H1 (cell line): ENCODE data around the gene AP1G2. TPM values are rescaled to one million over a fixed set of nuclear protein-coding genes. Genes with fewer than 3 reads are reported as not detected.

Source experiments
- CTCF ChIA-PET: fragments of 300-600 bp; sonication (Branson Sonifier 250); formaldehyde crosslinking; loops from one replicate; lab custom pipeline; 2021; ENCODE audit not compliant: partially characterized antibody; lab: Charles Lee
- POLR2A ChIA-PET: fragments of 300-600 bp; sonication (Branson Sonifier 250); formaldehyde crosslinking; loops from one replicate; lab custom pipeline; 2021; ENCODE audit warnings: inconsistent platforms; ENCODE audit not compliant: partially characterized antibody; lab: Charles Lee
- DNase-seq, 2 experiments: peaks; one replicate each; pipeline versions ENCODE4 v3.0.0 to v3.0.0-alpha.2; 2010 to 2022; ENCODE audit warnings: low spot score in 2 of 2, low read depth in 1 of 2, mixed read lengths in 1 of 2
- FAIRE-seq: peaks from 2 replicates; lab custom pipeline; 2011; peaks lifted over from hg19 to GRCh38; lab: Jason Lieb, UNC
- H2AFZ ChIP-seq: 2 replicates; pipeline ENCODE4 v1.8.1; 2012; ENCODE audit warnings: low read length, inconsistent platforms
- H2AK5ac ChIP-seq: 2 replicates; pipeline ENCODE4 v1.6.1; 2013; ENCODE audit warnings: low read depth, low read length
- H2BK120ac ChIP-seq: replicated peaks from 2 replicates; pipeline ENCODE3; 2013; ENCODE audit warnings: low read depth, low read length, inconsistent platforms
- H2BK12ac ChIP-seq: 2 replicates; pipeline ENCODE4 v1.6.1; 2013; ENCODE audit warnings: low read depth, low read length
- H2BK15ac ChIP-seq: 2 replicates; pipeline ENCODE4 v1.6.1; 2013; ENCODE audit warnings: low read length
- H2BK20ac ChIP-seq: 2 replicates; pipeline ENCODE4 v1.6.1; 2013; ENCODE audit warnings: low read length
- H2BK5ac ChIP-seq: 2 replicates; pipeline ENCODE4 v1.6.1; 2013; ENCODE audit warnings: low read depth, low read length
- H3K14ac ChIP-seq: 2 replicates; pipeline ENCODE4 v1.6.1; 2013; ENCODE audit warnings: inconsistent platforms; ENCODE audit not compliant: insufficient read length
- H3K18ac ChIP-seq: 2 replicates; pipeline ENCODE4 v1.6.1; 2013; ENCODE audit warnings: low read length; ENCODE audit errors: extremely low read depth
- H3K23ac ChIP-seq: 2 replicates; pipeline ENCODE4 v1.6.1; 2013; ENCODE audit warnings: inconsistent platforms; ENCODE audit not compliant: insufficient read length
- H3K23me2 ChIP-seq: 2 replicates; pipeline ENCODE4 v1.6.1; 2013; ENCODE audit warnings: low read depth, low read length
- H3K27ac ChIP-seq: 2 replicates; pipeline ENCODE4 v1.6.1; 2011; ENCODE audit warnings: low read depth, low read length, inconsistent platforms
- H3K27me3 ChIP-seq, 4 experiments: replicated peaks in 1 of 4; 1 replicate in 1 of 4; 2 replicates in 3 of 4; pipeline versions ENCODE4 v1.6.1 to v1.8.1; 2011 to 2013; ENCODE audit warnings: low read length in 3 of 4, mild to moderate bottlenecking in 3 of 4, inconsistent platforms in 2 of 4, mixed read lengths in 2 of 4, moderate library complexity in 1 of 4; ENCODE audit not compliant: control insufficient read depth in 3 of 4, insufficient read depth in 3 of 4; ENCODE audit errors: extremely low read depth in 1 of 4
- H3K36me3 ChIP-seq, 4 experiments: 2 replicates each; pipeline versions ENCODE4 v1.6.1 to v1.8.1; 2011 to 2013; ENCODE audit warnings: mild to moderate bottlenecking in 4 of 4, low read length in 3 of 4, moderate library complexity in 2 of 4, control low read depth in 1 of 4, inconsistent platforms in 1 of 4; ENCODE audit not compliant: insufficient read depth in 4 of 4, control insufficient read depth in 2 of 4
- H3K4ac ChIP-seq: replicated peaks from 2 replicates; pipeline ENCODE3; 2013; ENCODE audit warnings: low read length, low read depth, mixed read lengths, inconsistent platforms; ENCODE audit not compliant: insufficient read length
- H3K4me1 ChIP-seq, 4 experiments: replicated peaks in 1 of 4; 1 replicate in 1 of 4; 2 replicates in 3 of 4; pipeline versions ENCODE4 v1.6.1 to v1.8.1; 2011 to 2013; ENCODE audit warnings: low read length in 3 of 4, inconsistent platforms in 2 of 4, mixed read lengths in 1 of 4; ENCODE audit not compliant: insufficient read depth in 4 of 4, control insufficient read depth in 3 of 4
- H3K4me2 ChIP-seq, 2 experiments: 2 replicates each; pipeline versions ENCODE4 v1.6.1 to v1.8.1; 2011 to 2013; ENCODE audit warnings: low read depth in 2 of 2, low read length in 2 of 2, control low read depth in 1 of 2, inconsistent platforms in 1 of 2, mild to moderate bottlenecking in 1 of 2; ENCODE audit not compliant: insufficient read depth in 1 of 2
- H3K4me3 ChIP-seq, 4 experiments: fragments of 200-600, 300-600 bp in 1 of 4; sonication (generic), shearing (Covaris generic), sonication (Bioruptor Twin) in 1 of 4; 2 replicates each; pipeline versions ENCODE4 v1.5.1 to v1.8.1; 2011 to 2016; ENCODE audit warnings: low read length in 4 of 4, low read depth in 3 of 4, control low read depth in 2 of 4, inconsistent platforms in 2 of 4, mild to moderate bottlenecking in 2 of 4, mixed read lengths in 1 of 4, moderate library complexity in 1 of 4; ENCODE audit not compliant: insufficient read depth in 2 of 4; ENCODE audit errors: extremely low read depth in 1 of 4
- H3K56ac ChIP-seq: replicated peaks from 2 replicates; pipeline ENCODE3; 2013; ENCODE audit warnings: low read depth, mild to moderate bottlenecking, mixed read lengths, low read length, inconsistent platforms; ENCODE audit not compliant: insufficient read length
- H3K79me1 ChIP-seq: 2 replicates; pipeline ENCODE4 v1.6.1; 2013; ENCODE audit warnings: low read depth, low read length, control low read depth
- H3K79me2 ChIP-seq, 2 experiments: 2 replicates each; pipeline versions ENCODE4 v1.6.1 to v1.8.1; 2012 to 2013; ENCODE audit warnings: low read length in 2 of 2, mild to moderate bottlenecking in 2 of 2, inconsistent platforms in 1 of 2; ENCODE audit not compliant: insufficient read depth in 2 of 2, control insufficient read depth in 1 of 2
- H3K9ac ChIP-seq, 4 experiments: replicated peaks in 1 of 4; 1 replicate in 1 of 4; 2 replicates in 3 of 4; pipeline versions ENCODE4 v1.6.1 to v1.8.1; 2011 to 2013; ENCODE audit warnings: low read depth in 3 of 4, low read length in 3 of 4, control low read depth in 2 of 4, mild to moderate bottlenecking in 2 of 4, moderate library complexity in 2 of 4, inconsistent platforms in 1 of 4; ENCODE audit errors: extremely low read depth in 1 of 4
- H3K9me3 ChIP-seq, 2 experiments: 2 replicates each; pipeline versions ENCODE4 v1.6.1 to v1.8.1; 2012 to 2013; ENCODE audit warnings: mild to moderate bottlenecking in 2 of 2, moderate library complexity in 2 of 2, control low read depth in 1 of 2, inconsistent platforms in 1 of 2, low read depth in 1 of 2, low read length in 1 of 2, mixed read lengths in 1 of 2; ENCODE audit not compliant: insufficient read depth in 2 of 2
- H4K20me1 ChIP-seq, 2 experiments: replicated peaks in 1 of 2; 2 replicates each; pipeline versions ENCODE3 to v1.8.1; 2011 to 2013; ENCODE audit warnings: inconsistent platforms in 2 of 2, low read length in 2 of 2, mild to moderate bottlenecking in 1 of 2; ENCODE audit not compliant: insufficient read depth in 2 of 2, control insufficient read depth in 1 of 2
- H4K5ac ChIP-seq: 2 replicates; pipeline ENCODE4 v1.6.1; 2013; ENCODE audit warnings: low read length, low read depth, mixed read lengths, inconsistent platforms; ENCODE audit not compliant: insufficient read length
- H4K8ac ChIP-seq: 2 replicates; pipeline ENCODE4 v1.8.0; 2013; ENCODE audit warnings: mild to moderate bottlenecking, moderate library complexity, low read length, inconsistent platforms; ENCODE audit not compliant: insufficient read depth; ENCODE audit errors: extremely low read depth
- H4K91ac ChIP-seq: replicated peaks from 2 replicates; pipeline ENCODE3; 2013; ENCODE audit warnings: low read length, mixed read lengths, inconsistent platforms; ENCODE audit not compliant: insufficient read length
- BCL11A ChIP-seq, 2 experiments: IDR thresholded peaks; one replicate each; pipeline ENCODE4 v1.6.1; 2011; ENCODE audit warnings: low read depth in 2 of 2, low read length in 2 of 2, mild to moderate bottlenecking in 2 of 2
- EP300 ChIP-seq, 2 experiments: IDR thresholded peaks; 1 replicate in 1 of 2; 2 replicates in 1 of 2; pipeline ENCODE4 v1.6.1; 2011 to 2012; ENCODE audit warnings: low read depth in 2 of 2, low read length in 2 of 2, mild to moderate bottlenecking in 2 of 2, borderline replicate concordance in 1 of 2, inconsistent platforms in 1 of 2, moderate library complexity in 1 of 2
- FOSL1 ChIP-seq: IDR thresholded peaks from 2 replicates; pipeline ENCODE4 v1.6.1; 2011; ENCODE audit warnings: mild to moderate bottlenecking, low read depth, low read length, moderate library complexity; ENCODE audit not compliant: insufficient read depth
- KDM4A ChIP-seq: IDR thresholded peaks from one replicate; pipeline ENCODE4 v1.7.1; 2012; ENCODE audit warnings: low read depth, mild to moderate bottlenecking, moderate library complexity, low read length, inconsistent platforms; ENCODE audit not compliant: severe bottlenecking
- SRF ChIP-seq: IDR thresholded peaks from 2 replicates; pipeline ENCODE4 v1.6.1; 2011; ENCODE audit warnings: mild to moderate bottlenecking, low read depth, low read length, moderate library complexity
- WGBS, 2 experiments: shearing (Covaris generic) in 1 of 2; methylation state at CpG; one replicate each; pipeline versions ENCODE4 v1.1.6 to v1.1.7; 2013 to 2015; ENCODE audit warnings: low lambda C conversion rate in 2 of 2, mixed read lengths in 2 of 2, inconsistent platforms in 1 of 2, low coverage in 1 of 2, missing lambda C conversion rate in 1 of 2; ENCODE audit not compliant: insufficient replicate concordance in 2 of 2, insufficient coverage in 1 of 2, insufficient read length in 1 of 2; ENCODE audit errors: extremely low coverage in 1 of 2, missing lambda C conversion rate in 1 of 2; 5-methylcytosine and 5-hydroxymethylcytosine counted together
- polyA plus RNA-seq, 7 experiments: library from polyadenylated mRNA; depleted of rRNA in 3 of 7; stranded (reverse) in 5 of 7; unstranded in 2 of 7; fragments of >200 nt in 5 of 7; fragments of 200-250 nt in 2 of 7; gene quantifications; 1 replicate in 5 of 7; 2 replicates in 1 of 7; 4 replicates in 1 of 7; pipeline versions ENCODE4 v1.2.1 to v1.2.3, GENCODE V29; 2011 to 2013; ENCODE audit warnings: missing spikeins in 2 of 7, mixed read lengths in 2 of 7
- total RNA-seq: library from RNA; stranded (reverse); fragmentation: NEBNext Ultra II Directional; extraction: Animal tissue kit (Norgen Biotek cat#: 25700); gene quantifications from 2 replicates; pipeline ENCODE4 v1.2.1, GENCODE V29; 2021
- TF ChIP-seq, protein P1 (sequence below): IDR thresholded peaks from 2 replicates; pipeline ENCODE4 v1.6.1; 2012; ENCODE audit warnings: inconsistent platforms
- TF ChIP-seq, protein P2 (sequence below): IDR thresholded peaks from 2 replicates; pipeline ENCODE4 v1.6.1; 2012; ENCODE audit warnings: inconsistent platforms

The AP1G2 gene
- total and polyA plus RNA-seq, 2 of the 8 experiments (the other 6 are each of a cell fraction or from before 2014, with no cell fraction given): 70.9 to 134 TPM

DNA sequence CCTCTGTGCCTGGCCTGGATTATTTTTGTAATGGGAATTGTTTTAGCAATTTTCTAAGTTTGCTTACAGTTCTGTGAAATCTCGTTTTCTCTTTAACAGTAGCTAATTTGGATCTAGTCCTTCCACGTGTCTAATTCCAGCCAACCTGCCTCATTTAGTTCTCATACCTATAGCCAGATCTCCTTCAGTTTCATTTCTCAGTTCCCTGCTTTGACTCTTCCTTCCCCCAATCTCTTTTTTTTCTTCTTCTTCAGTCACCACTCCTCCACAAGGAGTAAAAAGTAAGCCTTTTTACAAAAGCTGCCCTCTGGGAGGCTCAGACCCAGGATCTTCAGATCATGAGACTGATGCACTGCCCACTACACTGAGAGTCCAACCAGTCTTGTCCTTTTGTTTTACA is 10.1 kb downstream of the AP1G2 start:
- Histone ChIP-seq H3K27ac (no peak overlapping the region), H2AK5ac (no peak overlapping the region), H3K23me2 (peaks cover 7% of the 10 kb centered on the region), H3K56ac (no peak overlapping the region), H3K79me1 (0 out of 2 replicates have a peak, but pooled peaks cover 7% of the 10 kb centered on the region), H3K4me2 (peak overlapping the region; percentile 80 to 93; a peak in 2 of 4 replicates), H3K18ac (no peak overlapping the region), H2AFZ (no peak overlapping the region), H4K5ac (no peak overlapping the region), H2BK120ac (no peak overlapping the region), H3K4me3 (0 out of 8 replicates have a peak overlapping the region, but pooled peaks of 1 of the 4 experiments have one; percentile 83), H2BK20ac (no peak overlapping the region), H4K20me1 (peaks cover 0 to 7% of the 10 kb centered on the region in 2 experiments), H3K9me3 (no peaks in the 10 kb centered on the region), H3K14ac (no peak overlapping the region), H3K36me3 (peaks cover 5 to 29% (median 11%) of the 10 kb centered on the region in 4 experiments; a peak in 7 of 8 replicates), H3K4ac (no peak overlapping the region), H4K91ac (no peak overlapping the region), H3K79me2 (peaks cover 0 to 19% of the 10 kb centered on the region in 2 experiments; a peak in 2 of 4 replicates), H3K9ac (no peak overlapping the region), H2BK15ac (no peak overlapping the region), H3K23ac (no peak overlapping the region), H4K8ac (no peak overlapping the region), H3K4me1 (peaks cover 0 to 14% (median 8%) of the 10 kb centered on the region in 4 experiments; a peak in 6 of 7 replicates), H2BK12ac (no peak overlapping the region), H2BK5ac (no peak overlapping the region), H3K27me3 (no peaks in the 10 kb centered on the region)
- DNase-seq (no peak), FAIRE-seq (no peak)
- ChIA-PET POLR2A (interaction anchor here (1.3 to 52.7 kb wide), 4 partner anchors 10 to 79 kb away, joined by 4 to 1523 read pairs (median 492); partner anchors contain the start of genes AP1G2, NGDN and ZFHX2), CTCF (interaction anchor here (0.6 to 70.5 kb wide), 5 partner anchors 30 to 212 kb away, joined by 3 to 2092 read pairs (median 61); partner anchors contain the start of gene NGDN)
- WGBS, 2 experiments: 92% methylated on average over 2 of the region's 2 CpGs; no CpG with 5 or more reads in 1 of the 2 experiments
- TF ChIP-seq, protein P1, sequence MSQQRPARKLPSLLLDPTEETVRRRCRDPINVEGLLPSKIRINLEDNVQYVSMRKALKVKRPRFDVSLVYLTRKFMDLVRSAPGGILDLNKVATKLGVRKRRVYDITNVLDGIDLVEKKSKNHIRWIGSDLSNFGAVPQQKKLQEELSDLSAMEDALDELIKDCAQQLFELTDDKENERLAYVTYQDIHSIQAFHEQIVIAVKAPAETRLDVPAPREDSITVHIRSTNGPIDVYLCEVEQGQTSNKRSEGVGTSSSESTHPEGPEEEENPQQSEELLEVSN: no peak
- TF ChIP-seq EP300 (IDR thresholded peaks at IDR 0.05; ENCODE audit: borderline replicate concordance in 1 of 2, low read depth in 2 of 2, low read length in 2 of 2): no peak
- TF ChIP-seq, protein P2, sequence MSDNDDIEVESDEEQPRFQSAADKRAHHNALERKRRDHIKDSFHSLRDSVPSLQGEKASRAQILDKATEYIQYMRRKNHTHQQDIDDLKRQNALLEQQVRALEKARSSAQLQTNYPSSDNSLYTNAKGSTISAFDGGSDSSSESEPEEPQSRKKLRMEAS: no peak
- TF ChIP-seq BCL11A (IDR thresholded peaks at IDR 0.05; ENCODE audit: low read depth in 2 of 2, low read length in 2 of 2): no peak
- TF ChIP-seq KDM4A: no peak
- TF ChIP-seq SRF: no peak
- TF ChIP-seq FOSL1: no peak
